HepG2 (cell line): ENCODE results near the gene PYY.

Experiments used
- CBX2 ChIP-seq, 2 experiments: fragments of 200-600 bp in 1 of 2; sonication (generic); formaldehyde crosslinking in 1 of 2; IDR thresholded peaks; 2 replicates each; pipeline versions ENCODE4 v1.7.0 to v1.8.1; 2018 to 2022; ENCODE audit warnings: low read depth in 2 of 2, low read length in 1 of 2, mild to moderate bottlenecking in 1 of 2, missing genetic modification reagents in 1 of 2
- CCAR2 ChIP-seq: fragments of 200-400 bp; formaldehyde crosslinking; optimal IDR thresholded peaks from 2 replicates; pipeline ENCODE3; 2018; ENCODE audit warnings: low read depth, mild to moderate bottlenecking, low read length, moderate library complexity
- JUN ChIP-seq: sonication (generic); formaldehyde crosslinking; IDR thresholded peaks from 2 replicates; pipeline ENCODE4 v1.4.0; 2020; ENCODE audit warnings: mild to moderate bottlenecking, missing genetic modification reagents
- NFYB ChIP-seq: sonication (generic); formaldehyde crosslinking; IDR thresholded peaks from 2 replicates; pipeline ENCODE4 v1.4.0; 2020; ENCODE audit warnings: missing genetic modification reagents
- POLR2A ChIP-seq, 2 experiments: IDR thresholded peaks; 2 replicates each; pipeline ENCODE4 v1.6.1; 2011; ENCODE audit warnings: low read depth in 2 of 2, low read length in 2 of 2, mild to moderate bottlenecking in 1 of 2, moderate library complexity in 1 of 2; ENCODE audit not compliant: insufficient read depth in 1 of 2
- PRPF4 ChIP-seq: fragments of 200-400 bp; formaldehyde crosslinking; IDR thresholded peaks from 2 replicates; pipeline ENCODE4 v1.6.1; 2016; ENCODE audit warnings: low read length, low read depth; ENCODE audit not compliant: poor library complexity, severe bottlenecking
- TAF15 ChIP-seq: fragments of 200-400 bp; formaldehyde crosslinking; IDR thresholded peaks from one replicate; pipeline ENCODE4 v1.6.1; 2018; ENCODE audit warnings: mild to moderate bottlenecking, low read depth, low read length; ENCODE audit not compliant: poor library complexity, severe bottlenecking
- ZKSCAN5 ChIP-seq: sonication (generic); formaldehyde crosslinking; IDR thresholded peaks from 2 replicates; pipeline ENCODE4 v1.5.1; 2020; ENCODE audit warnings: mild to moderate bottlenecking, missing genetic modification reagents
- ZNF446 ChIP-seq: sonication (generic); formaldehyde crosslinking; IDR thresholded peaks from 2 replicates; pipeline ENCODE4 v1.5.0; 2020; ENCODE audit warnings: mild to moderate bottlenecking, missing genetic modification reagents
- ZNF589 ChIP-seq: sonication (generic); formaldehyde crosslinking; conservative IDR thresholded peaks from 2 replicates; pipeline ENCODE4 v1.8.0; 2022; ENCODE audit warnings: mild to moderate bottlenecking, moderate library complexity, missing genetic modification reagents
- TF ChIP-seq, protein P1 (sequence below): sonication (generic); formaldehyde crosslinking; IDR thresholded peaks from 2 replicates; pipeline ENCODE4 v1.5.0; 2020; ENCODE audit warnings: mild to moderate bottlenecking, missing genetic modification reagents, moderate library complexity
- TF ChIP-seq, protein P2 (sequence below): sonication (generic); formaldehyde crosslinking; IDR thresholded peaks from 2 replicates; pipeline ENCODE4 v1.4.0; 2020; ENCODE audit warnings: missing genetic modification reagents, borderline replicate concordance

DNA sequence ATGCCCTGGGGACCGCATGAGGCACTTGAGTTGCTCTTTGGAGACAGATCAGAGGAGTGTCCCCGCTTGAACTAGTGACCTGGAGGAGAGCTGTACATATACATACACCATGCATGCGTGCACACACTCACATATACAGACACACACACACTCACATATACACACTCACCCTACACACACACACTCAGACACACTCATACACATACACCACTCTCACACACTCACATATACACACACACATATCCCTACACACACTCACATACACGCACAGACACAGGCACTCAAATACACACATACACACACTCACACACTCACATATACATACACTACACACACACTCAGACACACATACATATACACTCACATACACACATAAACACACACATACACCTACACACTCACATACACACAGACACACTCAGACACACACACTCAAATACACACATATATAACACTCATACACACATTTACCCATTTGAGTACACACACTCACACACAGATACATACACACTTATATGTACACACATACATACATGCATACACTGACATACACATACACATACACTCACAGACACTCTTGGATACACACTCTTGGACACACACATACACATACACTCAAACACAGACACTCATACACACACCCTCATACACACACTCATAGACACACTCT, 41.0 kb downstream of the PYY start:
- TF ChIP-seq JUN (CRISPR knock-in tag) (no peak), TAF15 (no peak), PRPF4 (no peak), NFYB (CRISPR knock-in tag) (no peak), POLR2A (IDR thresholded peaks at IDR 0.05; ENCODE audit: insufficient read depth in 1 of 2, low read depth in 2 of 2, low read length in 2 of 2) (no peak), CBX2 (IDR thresholded peaks at IDR 0.05; ENCODE audit: low read depth, low read length) (no peak), CBX2 (CRISPR knock-in tag; IDR thresholded peaks at IDR 0.05; ENCODE audit: low read depth) (no peak), CCAR2 (no peak), ZNF589 (CRISPR knock-in tag) (no peak), ZNF446 (CRISPR knock-in tag) (no peak), ZKSCAN5 (CRISPR knock-in tag) (no peak)
- TF ChIP-seq, protein P1, sequence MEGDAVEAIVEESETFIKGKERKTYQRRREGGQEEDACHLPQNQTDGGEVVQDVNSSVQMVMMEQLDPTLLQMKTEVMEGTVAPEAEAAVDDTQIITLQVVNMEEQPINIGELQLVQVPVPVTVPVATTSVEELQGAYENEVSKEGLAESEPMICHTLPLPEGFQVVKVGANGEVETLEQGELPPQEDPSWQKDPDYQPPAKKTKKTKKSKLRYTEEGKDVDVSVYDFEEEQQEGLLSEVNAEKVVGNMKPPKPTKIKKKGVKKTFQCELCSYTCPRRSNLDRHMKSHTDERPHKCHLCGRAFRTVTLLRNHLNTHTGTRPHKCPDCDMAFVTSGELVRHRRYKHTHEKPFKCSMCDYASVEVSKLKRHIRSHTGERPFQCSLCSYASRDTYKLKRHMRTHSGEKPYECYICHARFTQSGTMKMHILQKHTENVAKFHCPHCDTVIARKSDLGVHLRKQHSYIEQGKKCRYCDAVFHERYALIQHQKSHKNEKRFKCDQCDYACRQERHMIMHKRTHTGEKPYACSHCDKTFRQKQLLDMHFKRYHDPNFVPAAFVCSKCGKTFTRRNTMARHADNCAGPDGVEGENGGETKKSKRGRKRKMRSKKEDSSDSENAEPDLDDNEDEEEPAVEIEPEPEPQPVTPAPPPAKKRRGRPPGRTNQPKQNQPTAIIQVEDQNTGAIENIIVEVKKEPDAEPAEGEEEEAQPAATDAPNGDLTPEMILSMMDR (CRISPR knock-in tag): no peak
- TF ChIP-seq, protein P2, sequence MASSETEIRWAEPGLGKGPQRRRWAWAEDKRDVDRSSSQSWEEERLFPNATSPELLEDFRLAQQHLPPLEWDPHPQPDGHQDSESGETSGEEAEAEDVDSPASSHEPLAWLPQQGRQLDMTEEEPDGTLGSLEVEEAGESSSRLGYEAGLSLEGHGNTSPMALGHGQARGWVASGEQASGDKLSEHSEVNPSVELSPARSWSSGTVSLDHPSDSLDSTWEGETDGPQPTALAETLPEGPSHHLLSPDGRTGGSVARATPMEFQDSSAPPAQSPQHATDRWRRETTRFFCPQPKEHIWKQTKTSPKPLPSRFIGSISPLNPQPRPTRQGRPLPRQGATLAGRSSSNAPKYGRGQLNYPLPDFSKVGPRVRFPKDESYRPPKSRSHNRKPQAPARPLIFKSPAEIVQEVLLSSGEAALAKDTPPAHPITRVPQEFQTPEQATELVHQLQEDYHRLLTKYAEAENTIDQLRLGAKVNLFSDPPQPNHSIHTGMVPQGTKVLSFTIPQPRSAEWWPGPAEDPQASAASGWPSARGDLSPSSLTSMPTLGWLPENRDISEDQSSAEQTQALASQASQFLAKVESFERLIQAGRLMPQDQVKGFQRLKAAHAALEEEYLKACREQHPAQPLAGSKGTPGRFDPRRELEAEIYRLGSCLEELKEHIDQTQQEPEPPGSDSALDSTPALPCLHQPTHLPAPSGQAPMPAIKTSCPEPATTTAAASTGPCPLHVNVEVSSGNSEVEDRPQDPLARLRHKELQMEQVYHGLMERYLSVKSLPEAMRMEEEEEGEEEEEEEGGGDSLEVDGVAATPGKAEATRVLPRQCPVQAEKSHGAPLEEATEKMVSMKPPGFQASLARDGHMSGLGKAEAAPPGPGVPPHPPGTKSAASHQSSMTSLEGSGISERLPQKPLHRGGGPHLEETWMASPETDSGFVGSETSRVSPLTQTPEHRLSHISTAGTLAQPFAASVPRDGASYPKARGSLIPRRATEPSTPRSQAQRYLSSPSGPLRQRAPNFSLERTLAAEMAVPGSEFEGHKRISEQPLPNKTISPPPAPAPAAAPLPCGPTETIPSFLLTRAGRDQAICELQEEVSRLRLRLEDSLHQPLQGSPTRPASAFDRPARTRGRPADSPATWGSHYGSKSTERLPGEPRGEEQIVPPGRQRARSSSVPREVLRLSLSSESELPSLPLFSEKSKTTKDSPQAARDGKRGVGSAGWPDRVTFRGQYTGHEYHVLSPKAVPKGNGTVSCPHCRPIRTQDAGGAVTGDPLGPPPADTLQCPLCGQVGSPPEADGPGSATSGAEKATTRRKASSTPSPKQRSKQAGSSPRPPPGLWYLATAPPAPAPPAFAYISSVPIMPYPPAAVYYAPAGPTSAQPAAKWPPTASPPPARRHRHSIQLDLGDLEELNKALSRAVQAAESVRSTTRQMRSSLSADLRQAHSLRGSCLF (CRISPR knock-in tag): no peak
